ENCODE data around the gene RNF34. TPM values are rescaled to one million over a fixed set of nuclear protein-coding genes. Genes with fewer than 3 reads are reported as not detected.

The RNF34 gene, protein sequence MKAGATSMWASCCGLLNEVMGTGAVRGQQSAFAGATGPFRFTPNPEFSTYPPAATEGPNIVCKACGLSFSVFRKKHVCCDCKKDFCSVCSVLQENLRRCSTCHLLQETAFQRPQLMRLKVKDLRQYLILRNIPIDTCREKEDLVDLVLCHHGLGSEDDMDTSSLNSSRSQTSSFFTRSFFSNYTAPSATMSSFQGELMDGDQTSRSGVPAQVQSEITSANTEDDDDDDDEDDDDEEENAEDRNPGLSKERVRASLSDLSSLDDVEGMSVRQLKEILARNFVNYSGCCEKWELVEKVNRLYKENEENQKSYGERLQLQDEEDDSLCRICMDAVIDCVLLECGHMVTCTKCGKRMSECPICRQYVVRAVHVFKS
- total RNA-seq, result 38.3 and 57.9 TPM in 2 replicates

DNA sequence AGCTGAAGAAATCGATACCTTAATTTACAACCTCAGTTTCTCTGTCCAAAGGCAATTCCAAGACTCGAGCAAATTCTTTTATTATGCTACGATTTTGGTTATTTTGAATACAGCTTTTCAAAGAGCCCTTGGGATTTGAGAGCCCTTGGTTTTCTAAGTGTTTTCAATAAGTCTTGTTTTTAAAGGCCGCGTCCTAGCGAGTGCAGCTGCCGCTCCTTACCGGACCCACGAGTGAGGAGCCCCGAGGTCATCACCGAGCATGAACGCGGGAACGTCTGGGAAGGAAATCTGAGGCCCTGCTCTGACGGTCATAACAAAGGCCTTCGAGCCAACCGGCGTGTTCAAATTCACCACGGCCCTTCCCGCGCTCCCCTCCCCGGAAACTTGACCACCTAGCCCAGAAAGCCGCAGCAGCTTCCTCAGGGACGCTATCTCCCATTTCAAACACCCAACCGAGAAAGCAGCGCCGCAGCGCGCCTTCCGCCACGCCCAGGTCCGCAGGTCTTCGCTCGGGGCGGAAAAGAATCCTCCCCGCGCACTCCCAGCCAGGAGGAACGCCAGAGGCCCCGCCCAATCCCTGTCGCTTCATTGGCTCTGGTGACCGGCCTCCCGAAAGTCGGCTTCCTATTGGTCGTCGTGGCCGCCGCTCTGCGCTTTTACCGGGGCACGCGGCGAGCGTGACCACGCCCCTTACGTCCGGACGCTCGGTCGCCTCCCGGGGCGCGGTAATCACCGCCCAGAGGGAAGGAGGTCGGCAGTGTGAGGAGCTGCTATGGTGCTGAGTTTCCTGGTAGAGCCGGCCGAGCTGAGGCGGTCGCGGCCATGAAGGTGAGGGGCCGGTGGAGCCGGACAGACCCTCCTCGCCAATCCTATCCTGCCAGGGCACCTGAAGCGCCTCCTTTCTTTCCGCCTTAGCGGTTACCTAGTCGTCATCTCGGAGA, at the start of gene RNF34:
TSS of gene RNF34 (plus strand) at position 728 of the 941 bp plus-strand sequence. CDS start at position 823, 95 bp downstream.

DNA sequence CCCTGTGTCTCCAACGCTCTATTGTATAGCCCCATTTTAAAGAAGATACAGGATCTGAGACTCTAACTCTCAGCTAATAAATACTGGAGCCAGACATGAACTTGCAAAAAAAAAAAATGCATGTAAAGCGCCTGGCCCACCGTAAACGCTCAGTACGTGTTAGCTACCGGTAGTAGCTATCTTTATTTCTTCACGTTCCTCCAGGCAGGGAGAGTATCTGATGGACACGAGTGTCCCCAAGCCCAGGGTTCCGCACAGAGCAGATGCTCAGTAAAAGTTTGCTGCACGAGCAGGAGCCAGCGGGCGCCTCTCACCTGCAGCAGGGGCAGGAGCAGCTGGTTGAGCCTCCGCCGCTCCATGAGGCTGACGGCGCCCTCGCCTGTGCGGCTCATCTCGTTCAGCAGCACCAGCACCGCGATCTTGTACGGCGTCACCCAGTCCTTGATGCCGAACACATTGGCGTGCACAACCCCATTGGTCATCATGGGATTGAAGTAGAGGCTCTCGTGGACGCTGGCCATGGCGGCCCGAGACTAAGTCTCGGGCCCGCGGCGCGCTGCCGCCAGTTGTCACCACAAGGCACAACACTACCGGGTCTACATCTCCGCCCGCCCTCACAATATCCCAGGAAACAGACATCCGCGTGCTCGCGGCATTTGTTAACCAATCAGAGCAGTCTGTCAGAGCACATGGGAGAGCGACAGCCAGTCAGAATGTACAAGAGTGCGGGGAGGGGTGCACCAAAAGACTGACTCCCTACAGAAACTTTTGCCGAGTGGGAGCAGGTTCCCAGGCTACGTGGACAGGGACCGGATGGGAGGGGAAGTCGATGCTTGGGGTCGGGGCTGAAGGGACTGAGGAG, 47.9 kb upstream of the RNF34 start, which contains the start of gene ANAPC5:
TSS of gene ANAPC5 (minus strand) at position 592 of the 862 bp plus-strand sequence. CDS start at position 521, 71 bp downstream.

Other genes starting within 250 kb of the RNF34 start
- 8.6 and 29.0 TPM in 2 replicates for gene P2RX4, start 190.0 kb upstream of the RNF34 start, total RNA-seq
- 11.3 and 18.2 TPM in 2 replicates for gene CAMKK2, start 103.4 kb upstream of the RNF34 start, total RNA-seq
- 166 and 178 TPM in 2 replicates for gene ANAPC5, start 47.7 kb upstream of the RNF34 start, total RNA-seq
- gene KDM2B, start 180.9 kb downstream of the RNF34 start, total RNA-seq, result 23.6 and 23.7 TPM in 2 replicates
- gene ORAI1, start 226.4 kb downstream of the RNF34 start, total RNA-seq, result 4.8 and 9.0 TPM in 2 replicates